HepG2 (cell line): ENCODE measurements around the gene CCDC85C. TPM values are rescaled to one million over a fixed set of nuclear protein-coding genes. Genes with fewer than 3 reads are reported as not detected.

Experiments
- EEA1 ChIP-seq: sonication (generic); formaldehyde crosslinking; IDR thresholded peaks from 2 replicates; pipeline ENCODE4 v1.5.1; 2020; ENCODE audit warnings: mild to moderate bottlenecking, missing genetic modification reagents, borderline replicate concordance
- GLMP ChIP-seq: sonication (generic); formaldehyde crosslinking; IDR thresholded peaks from 2 replicates; pipeline ENCODE4 v1.9.0; 2021; ENCODE audit warnings: missing genetic modification reagents, mild to moderate bottlenecking, borderline replicate concordance
- GMEB1 ChIP-seq: sonication (generic); formaldehyde crosslinking; IDR thresholded peaks from 2 replicates; pipeline ENCODE4 v1.5.1; 2020; ENCODE audit warnings: missing genetic modification reagents, mild to moderate bottlenecking, borderline replicate concordance
- HOXA3 ChIP-seq: sonication (generic); formaldehyde crosslinking; IDR thresholded peaks from 2 replicates; pipeline ENCODE4 v1.5.0; 2020; ENCODE audit warnings: missing genetic modification reagents
- KLF12 ChIP-seq: sonication (generic); formaldehyde crosslinking; IDR thresholded peaks from 2 replicates; pipeline ENCODE4 v1.4.0; 2020; ENCODE audit warnings: missing genetic modification reagents, borderline replicate concordance
- MLLT10 ChIP-seq: sonication (generic); formaldehyde crosslinking; IDR thresholded peaks from 2 replicates; pipeline ENCODE4 v1.4.0; 2020; ENCODE audit warnings: missing genetic modification reagents
- PCBP1 ChIP-seq: fragments of 200-400 bp; formaldehyde crosslinking; IDR thresholded peaks from 2 replicates; pipeline ENCODE4 v1.6.1; 2017; ENCODE audit warnings: mild to moderate bottlenecking, low read depth, low read length, borderline replicate concordance
- RAD51 ChIP-seq: fragments of 450-650 bp; IDR thresholded peaks from 2 replicates; pipeline ENCODE4 v1.6.1; 2016; ENCODE audit warnings: borderline replicate concordance
- SETDB1 ChIP-seq: sonication (generic); formaldehyde crosslinking; IDR thresholded peaks from 2 replicates; pipeline ENCODE4 v1.5.1; 2020; ENCODE audit warnings: missing genetic modification reagents, mild to moderate bottlenecking, borderline replicate concordance
- ZFP91 ChIP-seq: sonication (generic); formaldehyde crosslinking; IDR thresholded peaks from 2 replicates; pipeline ENCODE4 v1.9.0; 2022; ENCODE audit warnings: missing genetic modification reagents, mild to moderate bottlenecking, borderline replicate concordance
- ZNF292 ChIP-seq: sonication (generic); formaldehyde crosslinking; IDR thresholded peaks from 2 replicates; pipeline ENCODE4 v1.8.1; 2022; ENCODE audit warnings: mild to moderate bottlenecking, low read depth, missing genetic modification reagents, borderline replicate concordance
- ZNF746 ChIP-seq: sonication (generic); formaldehyde crosslinking; IDR thresholded peaks from 2 replicates; pipeline ENCODE4 v1.8.0; 2022; ENCODE audit warnings: mild to moderate bottlenecking, missing genetic modification reagents
- ZNF749 ChIP-seq: sonication (generic); formaldehyde crosslinking; IDR thresholded peaks from 2 replicates; pipeline ENCODE4 v1.8.0; 2022; ENCODE audit warnings: mild to moderate bottlenecking, missing genetic modification reagents, moderate library complexity, borderline replicate concordance
- polyA plus RNA-seq, 8 experiments: library from polyadenylated mRNA; depleted of rRNA in 3 of 8; stranded (reverse) in 7 of 8; unstranded in 1 of 8; fragments of >200 nt; fragmentation: Illumina TruSeq in 4 of 8; extraction: Trizol in 4 of 8; gene quantifications; 2 replicates each; pipeline versions ENCODE4 v1.2.1 to v1.2.3, GENCODE V29; 2011 to 2016; ENCODE audit warnings: low read depth in 4 of 8, missing spikeins in 1 of 8, mixed read lengths in 1 of 8; ENCODE audit not compliant: insufficient read depth in 1 of 8
- total RNA-seq, 5 experiments: library from RNA; depleted of rRNA; stranded (reverse); fragments of >200 nt; fragmentation: Illumina TruSeq; extraction: Trizol; gene quantifications; 2 replicates each; pipeline ENCODE4 v1.2.3, GENCODE V29; 2016; ENCODE audit warnings: low read depth in 1 of 5
- TF ChIP-seq, protein P1 (sequence below): fragments of 450-650 bp; IDR thresholded peaks from 2 replicates; pipeline ENCODE4 v1.6.1; 2017; ENCODE audit warnings: mild to moderate bottlenecking
- TF ChIP-seq, protein P2 (sequence below): sonication (generic); formaldehyde crosslinking; IDR thresholded peaks from 2 replicates; pipeline ENCODE4 v1.5.0; 2020; ENCODE audit warnings: missing genetic modification reagents, mild to moderate bottlenecking, borderline replicate concordance
- TF ChIP-seq, protein P3 (sequence below): sonication (generic); formaldehyde crosslinking; IDR thresholded peaks from 2 replicates; pipeline ENCODE4 v1.9.0; 2021; ENCODE audit warnings: missing genetic modification reagents, borderline replicate concordance

The CCDC85C gene
- total and polyA plus RNA-seq, 2 of the 13 experiments (the other 11 are each of a cell fraction or from before 2014, with no cell fraction given) = 18.8 to 43.8 TPM

DNA sequence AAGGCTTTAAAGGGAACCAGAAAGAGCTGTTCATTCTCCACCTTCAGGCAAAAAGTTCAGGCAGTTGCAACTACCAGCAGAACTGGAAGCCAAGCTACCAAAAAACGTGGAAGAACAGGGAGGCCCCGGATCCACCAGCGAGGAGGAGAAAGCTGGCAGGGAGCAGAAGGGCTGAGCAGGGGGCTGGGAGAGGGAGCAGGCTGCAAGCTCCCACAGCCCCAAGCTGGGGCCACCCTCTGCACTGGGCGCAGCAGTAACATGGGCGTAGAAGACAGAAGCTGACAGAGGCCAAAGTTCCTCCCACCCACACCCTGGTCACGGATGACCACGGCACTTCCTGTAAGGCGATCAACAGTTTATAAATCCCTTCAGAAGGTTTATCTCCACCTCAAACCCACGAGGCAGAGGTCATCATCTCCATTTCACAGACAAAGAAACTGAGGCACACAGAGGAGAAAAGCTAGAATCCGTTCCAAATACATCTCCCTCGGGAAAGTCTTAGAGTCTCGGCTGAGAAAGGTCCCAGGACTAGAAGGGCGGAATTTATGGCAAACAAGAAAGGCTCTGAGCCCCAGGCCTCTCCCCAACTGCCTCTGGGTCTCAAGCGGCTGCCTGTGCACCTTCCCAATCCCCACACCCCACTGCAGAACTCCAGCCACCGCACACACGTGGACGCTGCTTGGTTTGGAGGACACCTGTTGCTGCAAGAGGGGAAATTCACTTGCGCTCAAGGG is 1.8 kb downstream of the CCDC85C start (continued):
- TF ChIP-seq ZNF292 (CRISPR knock-in tag) = no peak; the same call in 1 of the 2 replicates
- TF ChIP-seq, protein P1, sequence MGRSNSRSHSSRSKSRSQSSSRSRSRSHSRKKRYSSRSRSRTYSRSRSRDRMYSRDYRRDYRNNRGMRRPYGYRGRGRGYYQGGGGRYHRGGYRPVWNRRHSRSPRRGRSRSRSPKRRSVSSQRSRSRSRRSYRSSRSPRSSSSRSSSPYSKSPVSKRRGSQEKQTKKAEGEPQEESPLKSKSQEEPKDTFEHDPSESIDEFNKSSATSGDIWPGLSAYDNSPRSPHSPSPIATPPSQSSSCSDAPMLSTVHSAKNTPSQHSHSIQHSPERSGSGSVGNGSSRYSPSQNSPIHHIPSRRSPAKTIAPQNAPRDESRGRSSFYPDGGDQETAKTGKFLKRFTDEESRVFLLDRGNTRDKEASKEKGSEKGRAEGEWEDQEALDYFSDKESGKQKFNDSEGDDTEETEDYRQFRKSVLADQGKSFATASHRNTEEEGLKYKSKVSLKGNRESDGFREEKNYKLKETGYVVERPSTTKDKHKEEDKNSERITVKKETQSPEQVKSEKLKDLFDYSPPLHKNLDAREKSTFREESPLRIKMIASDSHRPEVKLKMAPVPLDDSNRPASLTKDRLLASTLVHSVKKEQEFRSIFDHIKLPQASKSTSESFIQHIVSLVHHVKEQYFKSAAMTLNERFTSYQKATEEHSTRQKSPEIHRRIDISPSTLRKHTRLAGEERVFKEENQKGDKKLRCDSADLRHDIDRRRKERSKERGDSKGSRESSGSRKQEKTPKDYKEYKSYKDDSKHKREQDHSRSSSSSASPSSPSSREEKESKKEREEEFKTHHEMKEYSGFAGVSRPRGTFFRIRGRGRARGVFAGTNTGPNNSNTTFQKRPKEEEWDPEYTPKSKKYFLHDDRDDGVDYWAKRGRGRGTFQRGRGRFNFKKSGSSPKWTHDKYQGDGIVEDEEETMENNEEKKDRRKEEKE = no peak
- TF ChIP-seq, protein P2, sequence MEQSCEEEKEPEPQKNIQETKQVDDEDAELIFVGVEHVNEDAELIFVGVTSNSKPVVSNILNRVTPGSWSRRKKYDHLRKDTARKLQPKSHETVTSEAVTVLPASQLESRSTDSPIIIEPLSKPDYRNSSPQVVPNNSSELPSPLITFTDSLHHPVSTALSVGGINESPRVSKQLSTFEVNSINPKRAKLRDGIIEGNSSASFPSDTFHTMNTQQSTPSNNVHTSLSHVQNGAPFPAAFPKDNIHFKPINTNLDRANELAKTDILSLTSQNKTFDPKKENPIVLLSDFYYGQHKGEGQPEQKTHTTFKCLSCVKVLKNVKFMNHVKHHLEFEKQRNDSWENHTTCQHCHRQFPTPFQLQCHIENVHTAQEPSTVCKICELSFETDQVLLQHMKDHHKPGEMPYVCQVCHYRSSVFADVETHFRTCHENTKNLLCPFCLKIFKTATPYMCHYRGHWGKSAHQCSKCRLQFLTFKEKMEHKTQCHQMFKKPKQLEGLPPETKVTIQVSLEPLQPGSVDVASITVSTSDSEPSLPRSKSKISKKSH = no peak
- TF ChIP-seq SETDB1 (CRISPR knock-in tag) = no peak
- TF ChIP-seq GLMP (CRISPR knock-in tag) = no peak
- no peak for TF ChIP-seq ZNF749
- TF ChIP-seq ZFP91 = peak; percentile 67; the same call in 1 of the 2 replicates
- peak; percentile 22; the same call in 1 of the 2 replicates for TF ChIP-seq HOXA3 (CRISPR knock-in tag)
- no peak for TF ChIP-seq GMEB1
- TF ChIP-seq, protein P3, sequence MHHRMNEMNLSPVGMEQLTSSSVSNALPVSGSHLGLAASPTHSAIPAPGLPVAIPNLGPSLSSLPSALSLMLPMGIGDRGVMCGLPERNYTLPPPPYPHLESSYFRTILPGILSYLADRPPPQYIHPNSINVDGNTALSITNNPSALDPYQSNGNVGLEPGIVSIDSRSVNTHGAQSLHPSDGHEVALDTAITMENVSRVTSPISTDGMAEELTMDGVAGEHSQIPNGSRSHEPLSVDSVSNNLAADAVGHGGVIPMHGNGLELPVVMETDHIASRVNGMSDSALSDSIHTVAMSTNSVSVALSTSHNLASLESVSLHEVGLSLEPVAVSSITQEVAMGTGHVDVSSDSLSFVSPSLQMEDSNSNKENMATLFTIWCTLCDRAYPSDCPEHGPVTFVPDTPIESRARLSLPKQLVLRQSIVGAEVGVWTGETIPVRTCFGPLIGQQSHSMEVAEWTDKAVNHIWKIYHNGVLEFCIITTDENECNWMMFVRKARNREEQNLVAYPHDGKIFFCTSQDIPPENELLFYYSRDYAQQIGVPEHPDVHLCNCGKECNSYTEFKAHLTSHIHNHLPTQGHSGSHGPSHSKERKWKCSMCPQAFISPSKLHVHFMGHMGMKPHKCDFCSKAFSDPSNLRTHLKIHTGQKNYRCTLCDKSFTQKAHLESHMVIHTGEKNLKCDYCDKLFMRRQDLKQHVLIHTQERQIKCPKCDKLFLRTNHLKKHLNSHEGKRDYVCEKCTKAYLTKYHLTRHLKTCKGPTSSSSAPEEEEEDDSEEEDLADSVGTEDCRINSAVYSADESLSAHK = no peak
- no peak for TF ChIP-seq KLF12 (CRISPR knock-in tag)
- TF ChIP-seq EEA1 (CRISPR knock-in tag) = no peak
- TF ChIP-seq PCBP1 = no peak
- TF ChIP-seq RAD51 = no peak
- no peak for TF ChIP-seq MLLT10 (CRISPR knock-in tag)
- TF ChIP-seq ZNF746 = no peak; the same call in 1 of the 2 replicates
